Measurements from ENCODE around the gene SOCS6.
"Not testable (repeated sequence)": the region's sequence is repeated elsewhere in the genome, so short reads cannot be mapped to it uniquely, and the experiment has no call there.

Gene SOCS6

GRCh38 chr18:70288851-70289328, at the start of gene SOCS6:
SOCS6 (plus strand) TSS chr18:70289045; CDS start chr18:70324669, 35,624 bp downstream.
- peak; percentile 62 for DNase-seq (ENCODE audit: low spot score)

DNA sequence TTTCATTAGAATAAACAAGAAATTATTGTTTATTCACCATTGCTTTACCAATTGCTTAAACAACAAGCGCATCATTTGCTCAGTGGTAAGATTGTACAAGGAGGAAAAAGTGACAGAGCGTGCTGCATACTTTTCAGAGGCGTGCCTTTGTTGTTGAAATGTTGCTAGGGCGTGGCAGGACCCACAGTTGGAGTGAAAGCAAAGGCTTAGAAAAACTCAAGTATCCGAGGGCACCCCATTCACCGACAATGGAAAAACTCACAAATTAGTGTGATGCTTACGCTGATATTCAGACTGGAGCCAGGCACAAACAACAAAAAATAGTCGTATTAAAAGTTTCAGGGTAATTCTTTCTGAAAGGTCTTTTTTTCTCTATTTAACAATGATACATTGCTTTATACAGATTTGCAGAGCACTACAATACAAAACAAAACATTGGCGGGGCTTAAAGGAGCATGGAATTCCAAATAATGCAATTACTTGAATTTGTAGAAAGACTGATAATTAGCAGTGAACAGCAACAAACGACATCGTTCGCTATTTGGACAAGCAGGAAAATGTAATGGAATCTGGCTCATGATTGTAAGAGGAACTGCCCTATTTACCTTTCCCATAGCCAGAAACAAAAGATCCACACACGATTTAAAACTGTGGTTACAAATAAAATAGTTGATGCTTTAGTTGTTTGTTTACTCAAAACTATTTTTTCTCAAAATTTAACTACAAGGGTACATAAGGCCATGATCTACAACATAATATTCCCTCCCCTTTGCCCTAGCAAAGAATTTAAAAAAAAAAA, 45.5 kb upstream of the SOCS6 start:
- DNase-seq (ENCODE audit: low spot score) = no peak

GRCh38 chr18:70246061-70246466, 42.8 kb upstream of the SOCS6 start:
- no peak for DNase-seq (ENCODE audit: low spot score)

DNA sequence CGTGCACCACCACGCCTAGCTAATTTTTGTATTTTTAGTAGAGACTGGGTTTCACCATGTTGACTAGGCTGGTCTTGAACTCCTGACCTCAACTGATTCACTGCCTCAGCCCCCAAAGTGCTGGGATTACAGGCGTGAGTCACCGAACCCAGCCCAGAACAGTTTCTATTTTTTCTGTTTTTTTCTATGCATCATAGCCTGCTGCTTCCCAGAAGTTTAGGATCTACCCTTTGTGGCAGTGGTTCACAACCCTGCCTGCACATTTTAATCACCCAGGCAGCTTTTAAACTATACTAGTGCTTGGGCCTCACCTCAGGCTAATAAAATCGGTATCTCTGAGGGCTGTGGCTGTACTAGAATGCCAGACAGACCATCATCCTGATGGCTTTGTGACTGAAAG, 39.7 kb upstream of the SOCS6 start:
- DNase-seq (ENCODE audit: low spot score) = peak; percentile 17

- DNase-seq (ENCODE audit: low spot score) = not testable (repeated sequence)
Measured at GRCh38 chr18:70249861-70250260, 39.0 kb upstream of the SOCS6 start.

- no peak for DNase-seq (ENCODE audit: low spot score)
Measured at GRCh38 chr18:70250781-70251180, 38.1 kb upstream of the SOCS6 start.

DNA sequence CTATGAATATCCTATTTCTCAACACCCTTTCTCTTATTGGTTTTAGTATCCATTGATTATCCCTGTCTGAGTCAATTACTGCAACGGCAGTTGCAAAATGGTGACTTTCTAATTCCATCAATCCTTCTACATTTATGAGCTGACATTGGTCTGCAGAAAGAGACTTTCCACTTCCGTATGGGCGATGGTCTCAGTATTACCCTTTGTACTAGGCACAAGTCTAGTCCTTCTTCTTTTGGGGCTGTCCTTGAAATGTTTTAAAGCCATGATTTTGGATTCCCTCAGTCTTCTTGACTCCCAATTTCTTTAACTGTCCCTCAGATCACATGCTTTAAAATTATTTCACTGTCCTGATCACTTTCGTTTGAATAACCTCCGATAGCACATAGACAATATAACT, 32.7 kb upstream of the SOCS6 start:
- DNase-seq (ENCODE audit: low spot score) = no peak

GRCh38 chr18:70256994-70257393, 31.9 kb upstream of the SOCS6 start:
- no peak for DNase-seq (ENCODE audit: low spot score)

- DNase-seq (ENCODE audit: low spot score) = no peak
Measured at GRCh38 chr18:70258243-70258642, 30.6 kb upstream of the SOCS6 start.

GRCh38 chr18:70260683-70261082, 28.2 kb upstream of the SOCS6 start:
- DNase-seq (ENCODE audit: low spot score) = no peak

DNA sequence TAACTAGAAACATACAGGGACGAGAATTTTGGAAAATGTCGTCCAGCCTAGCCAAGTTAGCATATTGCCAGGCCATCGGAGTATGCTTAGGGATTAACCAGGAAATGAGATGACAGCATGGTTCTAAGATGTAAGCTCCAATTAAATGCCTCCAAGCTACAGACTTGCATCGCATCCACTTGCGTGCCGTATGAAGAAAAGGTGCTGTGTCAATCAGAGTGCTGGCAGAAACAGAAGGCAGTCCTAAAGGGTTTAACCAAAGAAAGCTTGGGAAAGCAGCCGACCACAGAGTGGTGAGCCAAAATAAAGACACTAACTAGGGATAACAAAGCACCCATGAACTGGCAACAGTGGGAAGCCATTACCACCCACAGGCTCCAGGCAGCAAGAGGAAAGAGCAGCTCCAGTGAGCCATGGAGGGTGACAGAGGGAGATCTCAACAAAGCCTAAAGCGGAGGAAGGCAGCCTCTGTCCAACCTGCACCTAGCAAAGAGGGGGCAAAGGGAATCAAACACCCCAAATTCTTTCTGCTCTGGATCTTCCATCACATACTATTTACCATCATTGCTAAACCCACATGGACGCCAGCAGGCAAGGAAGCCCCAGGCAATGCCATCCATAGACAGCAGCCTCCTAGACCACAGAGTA, 27.6 kb upstream of the SOCS6 start:
- DNase-seq (ENCODE audit: low spot score) = no peak

DNA sequence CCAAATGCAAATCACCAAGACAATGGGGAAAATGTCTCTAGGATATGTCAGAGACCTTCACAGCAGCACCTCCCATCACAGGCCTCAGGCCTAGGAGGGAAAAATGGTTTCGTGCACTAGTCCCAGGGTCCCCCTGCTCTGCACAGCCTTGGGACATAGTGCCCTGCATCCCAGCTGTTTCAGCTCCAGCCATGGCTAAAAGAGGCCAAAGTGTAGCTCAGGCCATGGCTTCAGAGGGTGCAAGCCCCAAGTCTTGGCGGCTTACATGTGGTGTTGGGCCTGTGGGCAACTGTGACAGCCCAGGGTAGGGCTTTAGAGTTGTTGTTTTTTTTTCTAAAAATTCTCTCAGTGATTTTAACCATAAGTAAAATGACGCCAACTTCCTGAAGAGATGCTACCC, 25.5 kb upstream of the SOCS6 start:
- no peak for DNase-seq (ENCODE audit: low spot score)

GRCh38 chr18:70271742-70272141, 17.1 kb upstream of the SOCS6 start:
- DNase-seq (ENCODE audit: low spot score) = no peak

DNA sequence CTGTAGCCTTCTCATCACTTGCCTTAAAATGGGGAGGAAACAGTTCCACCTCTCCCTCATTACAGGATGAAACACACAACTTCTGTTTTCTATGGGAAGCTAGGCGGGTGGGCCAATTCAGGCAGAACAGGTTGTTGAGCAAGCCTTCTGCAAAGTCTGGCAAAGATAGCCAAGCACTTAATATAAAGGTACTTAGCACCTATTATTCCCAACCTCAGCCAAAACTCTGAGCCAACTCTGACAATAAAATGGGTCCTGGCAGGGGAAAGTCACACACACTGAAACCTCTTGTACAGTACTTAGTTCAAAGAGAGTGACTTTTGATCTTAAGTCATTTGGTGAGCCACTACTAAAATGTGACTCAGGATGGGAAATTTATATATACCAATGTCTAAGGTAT, 15.8 kb upstream of the SOCS6 start:
- DNase-seq (ENCODE audit: low spot score) = no peak

DNA sequence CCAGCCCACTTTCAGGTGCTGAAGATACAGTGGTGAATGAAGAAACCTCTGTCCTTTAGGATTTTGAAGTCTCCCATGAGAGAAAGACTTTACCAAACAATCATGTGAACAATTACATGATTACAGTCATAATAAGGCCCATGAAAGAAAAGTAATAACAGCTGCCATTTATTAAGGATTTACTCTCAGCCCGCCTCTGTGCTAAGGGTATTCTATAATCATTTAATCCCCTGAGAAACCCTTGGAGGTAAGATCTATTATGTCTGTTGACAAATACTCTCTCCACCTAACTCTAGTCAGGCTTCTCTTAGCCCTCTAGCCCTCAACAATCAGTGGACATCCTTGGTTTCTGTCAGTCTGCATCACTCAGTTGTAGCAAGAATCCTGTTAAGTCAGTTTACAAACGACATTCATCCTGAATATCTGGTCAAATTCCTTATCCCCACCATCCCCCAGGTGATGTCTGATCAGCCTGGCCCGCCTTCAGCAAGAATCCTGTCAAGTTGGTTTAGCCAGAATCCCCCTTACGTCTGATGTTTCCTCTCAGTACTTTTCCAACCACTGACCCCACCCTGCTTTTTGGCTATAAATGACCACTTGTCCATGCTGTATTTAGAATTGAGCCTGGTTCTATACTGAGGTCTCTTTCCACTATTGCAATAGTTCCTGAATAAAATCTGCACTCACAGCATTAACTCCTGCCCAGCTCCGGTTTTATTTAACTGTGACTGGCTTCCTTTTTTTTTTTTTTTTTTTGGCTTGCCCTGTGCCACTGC, 12.2 kb upstream of the SOCS6 start:
- no peak for DNase-seq (ENCODE audit: low spot score)

DNA sequence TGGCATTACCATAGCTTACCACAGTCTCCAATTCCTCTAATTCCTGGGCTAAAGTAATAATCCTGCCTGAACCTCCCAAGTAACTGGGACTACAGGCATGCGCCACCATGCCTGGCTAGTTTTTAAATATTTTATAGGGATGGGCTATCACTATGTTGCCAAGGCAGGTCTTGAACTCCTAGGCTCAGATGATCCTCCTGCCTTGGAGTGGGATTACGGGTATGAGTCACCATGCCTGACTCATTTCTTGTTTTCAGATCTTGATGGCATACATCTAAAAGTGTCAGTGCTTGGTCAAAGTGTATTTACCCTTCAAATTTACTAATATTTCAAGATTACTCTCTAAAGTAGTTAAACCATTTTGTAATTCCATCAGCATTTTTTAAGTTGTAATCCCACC, 9.4 kb upstream of the SOCS6 start:
- no peak for DNase-seq (ENCODE audit: low spot score)

DNA sequence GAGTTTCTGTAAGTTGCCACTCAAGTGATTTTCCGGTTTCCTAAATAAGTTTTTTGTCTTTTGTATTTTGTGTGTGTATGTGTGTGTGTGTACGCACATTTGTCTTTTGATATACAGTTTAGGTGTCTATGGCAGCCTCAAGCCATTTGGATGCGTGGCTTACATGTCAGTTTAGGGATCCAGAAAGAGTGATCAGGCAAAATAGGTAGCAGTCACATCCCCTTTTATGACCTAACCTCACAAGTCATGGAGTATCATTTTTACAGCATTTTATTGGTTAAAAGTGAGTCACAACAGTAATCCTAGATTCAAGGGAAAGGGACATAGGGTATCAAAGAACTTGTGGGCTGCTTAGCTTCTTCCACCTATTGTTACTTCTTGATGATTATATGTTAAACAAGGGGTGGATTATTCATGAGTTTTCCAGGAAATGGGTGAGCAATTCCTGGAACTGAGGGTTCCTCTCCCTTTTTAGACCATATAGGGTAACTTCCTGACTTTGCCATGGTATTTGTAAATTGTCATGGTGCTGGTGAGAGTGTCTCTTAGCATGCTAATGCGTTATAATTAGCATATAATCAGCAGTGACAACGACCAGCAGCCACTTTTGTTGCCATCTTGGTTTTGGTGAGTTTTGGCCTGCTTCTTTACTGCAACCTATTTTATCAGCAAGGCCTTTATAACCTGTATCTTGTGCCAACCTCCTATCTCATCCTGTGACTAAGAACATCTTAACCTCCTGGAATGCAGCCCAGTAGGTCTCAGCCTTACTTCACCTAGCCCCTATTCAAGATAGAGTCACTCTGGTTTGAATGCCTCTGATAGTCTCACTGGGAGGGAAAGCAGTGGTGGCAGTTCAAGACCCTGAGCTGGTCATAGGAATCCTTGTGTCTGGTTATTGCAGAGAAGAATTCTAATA, 8.6 kb upstream of the SOCS6 start:
- DNase-seq (ENCODE audit: low spot score) = no peak

GRCh38 chr18:70284976-70285620, 3.7 kb upstream of the SOCS6 start:
- DNase-seq (ENCODE audit: low spot score) = no peak

DNA sequence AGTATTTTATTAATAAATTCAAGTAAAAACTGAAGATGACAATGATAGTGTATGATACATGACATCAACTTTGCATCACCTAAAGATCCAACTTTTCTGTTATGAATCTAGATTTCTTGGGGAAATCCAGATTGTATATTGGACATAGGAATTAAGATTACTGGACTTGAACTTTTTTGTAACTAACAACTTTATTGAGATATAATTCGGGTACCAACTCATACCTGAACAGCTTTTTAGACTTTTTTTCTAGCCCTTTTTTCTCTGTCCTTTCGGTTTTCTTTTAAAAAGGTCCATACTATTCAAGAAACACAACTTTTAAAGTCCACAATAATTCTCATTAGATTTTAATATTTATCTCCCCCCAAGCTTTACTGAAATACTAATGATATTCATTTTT, 1.1 kb upstream of the SOCS6 start:
- DNase-seq (ENCODE audit: low spot score) = no peak

DNA sequence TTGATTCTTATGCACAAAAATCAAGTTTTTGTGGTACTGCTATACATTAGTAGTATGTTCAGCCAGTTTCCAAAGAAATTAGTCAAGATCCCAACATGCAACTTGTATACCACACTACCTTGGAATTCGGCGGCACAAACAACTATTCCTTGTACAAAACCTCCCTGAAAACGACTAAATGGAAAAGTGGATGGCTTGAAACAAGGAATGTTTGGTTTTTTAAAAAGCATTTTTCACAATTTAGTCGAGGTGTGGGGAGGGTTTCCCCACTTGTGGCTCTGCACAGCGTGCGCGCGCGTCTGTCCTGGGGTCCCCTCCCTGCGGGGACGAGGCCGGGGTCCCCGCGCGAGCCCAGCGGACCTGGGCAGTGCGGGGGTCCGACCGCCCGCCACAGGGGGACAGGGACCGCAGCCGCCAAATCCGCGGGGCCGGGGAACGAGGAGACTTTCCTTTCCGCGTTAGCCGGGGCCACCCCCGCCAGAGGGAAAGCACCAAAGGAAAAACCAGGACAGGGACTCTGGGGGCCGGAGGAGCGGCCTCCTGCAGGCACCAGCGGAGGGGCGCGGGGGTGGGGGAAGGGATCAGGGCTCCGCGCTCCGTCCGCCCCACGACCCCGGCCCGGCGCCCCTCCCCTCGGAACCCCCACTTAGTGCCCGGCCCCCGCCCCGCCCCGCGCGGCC, 534 bp upstream of the SOCS6 start:
- DNase-seq (ENCODE audit: low spot score) = peak; percentile 53

Data from AG08395 (cell line).